SIG-M5 (cell line): ENCODE measurements around the gene ODAD2.
"Not testable (repeated sequence)": the region's sequence is repeated elsewhere in the genome, so short reads cannot be mapped to it uniquely, and the experiment has no call there.

Experiments
- DNase-seq: peaks from one replicate; lab custom pipeline; 2025; lab: John Stamatoyannopoulos, UW

The ODAD2 gene, protein sequence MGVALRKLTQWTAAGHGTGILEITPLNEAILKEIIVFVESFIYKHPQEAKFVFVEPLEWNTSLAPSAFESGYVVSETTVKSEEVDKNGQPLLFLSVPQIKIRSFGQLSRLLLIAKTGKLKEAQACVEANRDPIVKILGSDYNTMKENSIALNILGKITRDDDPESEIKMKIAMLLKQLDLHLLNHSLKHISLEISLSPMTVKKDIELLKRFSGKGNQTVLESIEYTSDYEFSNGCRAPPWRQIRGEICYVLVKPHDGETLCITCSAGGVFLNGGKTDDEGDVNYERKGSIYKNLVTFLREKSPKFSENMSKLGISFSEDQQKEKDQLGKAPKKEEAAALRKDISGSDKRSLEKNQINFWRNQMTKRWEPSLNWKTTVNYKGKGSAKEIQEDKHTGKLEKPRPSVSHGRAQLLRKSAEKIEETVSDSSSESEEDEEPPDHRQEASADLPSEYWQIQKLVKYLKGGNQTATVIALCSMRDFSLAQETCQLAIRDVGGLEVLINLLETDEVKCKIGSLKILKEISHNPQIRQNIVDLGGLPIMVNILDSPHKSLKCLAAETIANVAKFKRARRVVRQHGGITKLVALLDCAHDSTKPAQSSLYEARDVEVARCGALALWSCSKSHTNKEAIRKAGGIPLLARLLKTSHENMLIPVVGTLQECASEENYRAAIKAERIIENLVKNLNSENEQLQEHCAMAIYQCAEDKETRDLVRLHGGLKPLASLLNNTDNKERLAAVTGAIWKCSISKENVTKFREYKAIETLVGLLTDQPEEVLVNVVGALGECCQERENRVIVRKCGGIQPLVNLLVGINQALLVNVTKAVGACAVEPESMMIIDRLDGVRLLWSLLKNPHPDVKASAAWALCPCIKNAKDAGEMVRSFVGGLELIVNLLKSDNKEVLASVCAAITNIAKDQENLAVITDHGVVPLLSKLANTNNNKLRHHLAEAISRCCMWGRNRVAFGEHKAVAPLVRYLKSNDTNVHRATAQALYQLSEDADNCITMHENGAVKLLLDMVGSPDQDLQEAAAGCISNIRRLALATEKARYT

DNA sequence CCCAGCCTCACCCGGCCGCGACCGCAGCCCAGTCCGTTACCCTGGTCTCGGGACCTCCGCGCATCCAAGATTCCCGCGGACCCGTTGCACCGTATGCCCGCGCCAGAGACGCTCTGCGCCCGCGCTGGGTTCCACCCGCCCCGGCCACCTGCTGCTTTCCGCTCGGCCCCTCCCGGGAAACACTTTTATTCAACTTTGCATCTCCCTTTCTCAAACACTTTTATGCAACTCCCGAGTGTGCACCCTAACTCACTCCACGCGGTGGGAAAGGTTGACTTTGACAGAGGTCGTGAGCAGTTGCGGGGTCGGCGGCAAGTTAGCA, at the start of gene ODAD2:
Gene ODAD2, minus strand, starts transcription at position 126 of the 322 bp plus-strand sequence. CDS start 3,937 bp downstream, outside the sequence.
- no peak for DNase-seq

DNA sequence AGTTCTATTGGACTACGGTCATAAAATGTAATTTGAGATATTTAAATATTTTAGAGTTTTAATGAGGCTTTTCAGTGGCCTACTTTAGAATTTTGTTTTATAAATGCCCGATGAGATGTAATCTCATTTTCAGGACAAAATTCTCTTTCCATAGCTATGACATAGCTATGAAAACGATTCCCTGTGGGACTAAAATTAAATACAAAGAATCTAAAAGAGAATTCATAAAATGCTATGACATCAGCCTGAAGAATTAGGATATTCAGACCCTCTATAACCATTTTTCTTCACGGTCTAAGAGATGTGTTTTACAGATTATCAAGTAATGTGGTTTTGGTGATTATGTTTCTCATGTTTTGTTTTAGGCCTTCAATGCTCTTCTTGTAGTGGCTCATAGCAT, 48.2 kb upstream of the ODAD2 start:
- DNase-seq: no peak

DNA sequence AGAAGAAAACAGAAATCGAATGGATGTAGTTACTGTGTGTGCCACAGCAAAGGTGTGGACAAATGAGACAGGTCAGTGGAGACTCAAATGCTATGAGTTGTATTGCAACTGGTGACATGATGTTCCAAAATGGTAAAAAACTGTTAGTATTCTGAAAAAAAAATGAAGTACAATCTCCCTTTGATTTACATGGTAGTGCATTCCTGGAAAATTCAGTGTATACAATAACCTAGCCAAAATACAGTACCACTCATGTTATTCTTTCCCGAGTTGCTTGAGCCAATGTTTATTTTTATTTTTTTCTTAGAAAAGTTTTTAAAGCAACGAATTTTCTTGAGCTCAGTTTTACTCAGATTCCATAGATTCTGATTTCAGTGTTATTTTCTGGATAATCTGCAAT, 47.7 kb upstream of the ODAD2 start:
- DNase-seq: no peak

DNA sequence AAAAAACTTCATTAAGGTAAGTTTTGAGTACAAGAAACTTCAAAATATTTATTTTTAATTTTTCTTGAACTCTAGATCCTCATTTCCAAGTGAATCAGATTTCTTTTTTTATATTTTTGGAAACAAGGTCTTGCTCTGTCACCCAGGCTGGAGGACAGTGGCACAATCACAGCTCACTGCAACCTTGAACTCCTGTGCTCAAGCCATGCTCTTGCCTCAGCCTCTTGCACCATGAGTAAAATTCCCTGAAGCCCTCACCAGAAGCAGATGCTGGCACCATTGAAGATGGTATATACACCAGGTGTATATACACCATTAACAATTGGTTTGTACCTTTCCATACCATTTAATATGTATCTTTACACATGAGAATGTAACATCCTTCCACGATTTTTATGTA, 45.1 kb upstream of the ODAD2 start:
- DNase-seq: no peak

DNA sequence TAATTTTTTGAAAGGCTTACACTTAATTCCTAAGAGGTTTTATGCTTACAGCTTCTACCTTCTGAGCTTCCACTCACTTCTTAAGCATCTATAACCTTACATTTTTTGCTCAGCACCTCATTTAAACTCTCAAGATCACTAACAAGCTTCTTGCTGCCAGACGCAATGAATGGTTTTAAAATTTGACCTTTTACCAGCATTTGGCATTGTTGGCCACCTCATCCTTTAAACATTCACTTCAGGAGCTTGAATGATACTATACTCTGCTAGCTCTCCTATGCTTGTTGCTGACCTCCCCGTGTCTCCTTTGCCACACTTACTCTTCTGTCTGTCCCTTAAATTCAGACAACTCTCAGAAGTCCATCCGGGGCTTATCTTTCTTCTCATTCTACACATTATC, 37.7 kb upstream of the ODAD2 start:
- DNase-seq: no peak

DNA sequence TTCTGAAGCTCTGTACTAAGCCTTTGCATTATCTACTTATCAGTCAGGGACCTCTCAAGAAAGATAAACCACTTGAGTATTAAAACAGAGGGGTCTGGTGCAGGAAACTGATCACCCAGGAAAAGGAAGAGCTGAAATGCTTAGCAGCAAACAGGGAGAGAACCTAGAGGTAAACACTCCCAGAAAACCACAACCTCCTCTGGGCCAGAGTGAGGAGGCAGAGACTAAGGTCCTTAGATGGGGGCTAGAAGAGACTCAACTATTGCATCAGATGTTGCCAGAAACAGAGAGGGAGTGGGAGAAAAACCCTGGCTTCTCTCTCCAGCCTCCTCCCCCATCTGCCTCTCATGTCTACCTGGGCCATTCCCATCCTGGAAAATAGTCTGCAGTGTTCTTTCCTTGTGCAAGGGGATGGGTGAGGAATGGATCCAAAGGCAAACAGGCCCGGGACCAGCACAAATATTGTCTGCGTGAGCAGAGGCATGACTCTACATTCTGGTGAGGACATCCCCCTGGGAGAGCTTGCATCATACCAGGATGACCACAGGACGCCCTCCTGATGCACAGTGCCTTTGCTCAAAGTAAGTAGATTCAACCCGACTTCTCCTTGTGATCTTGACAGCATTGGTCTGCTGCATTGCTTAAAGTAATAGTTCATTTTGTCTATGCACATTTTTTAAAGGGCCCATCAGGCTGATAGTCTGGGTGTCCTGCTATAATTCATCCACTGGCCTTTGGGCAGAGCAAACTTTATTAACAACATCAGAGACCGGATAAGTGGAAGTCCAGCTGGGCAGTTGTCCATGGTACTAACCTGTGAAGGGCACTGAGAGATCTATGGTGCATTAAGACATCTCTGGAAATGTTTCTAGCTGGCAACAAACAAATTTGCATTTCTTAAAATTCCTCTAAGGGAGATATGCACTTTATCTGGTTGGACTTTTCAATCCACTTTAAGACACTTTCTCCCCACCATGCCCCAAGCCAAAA, 22.4 kb upstream of the ODAD2 start:
- no peak for DNase-seq

DNA sequence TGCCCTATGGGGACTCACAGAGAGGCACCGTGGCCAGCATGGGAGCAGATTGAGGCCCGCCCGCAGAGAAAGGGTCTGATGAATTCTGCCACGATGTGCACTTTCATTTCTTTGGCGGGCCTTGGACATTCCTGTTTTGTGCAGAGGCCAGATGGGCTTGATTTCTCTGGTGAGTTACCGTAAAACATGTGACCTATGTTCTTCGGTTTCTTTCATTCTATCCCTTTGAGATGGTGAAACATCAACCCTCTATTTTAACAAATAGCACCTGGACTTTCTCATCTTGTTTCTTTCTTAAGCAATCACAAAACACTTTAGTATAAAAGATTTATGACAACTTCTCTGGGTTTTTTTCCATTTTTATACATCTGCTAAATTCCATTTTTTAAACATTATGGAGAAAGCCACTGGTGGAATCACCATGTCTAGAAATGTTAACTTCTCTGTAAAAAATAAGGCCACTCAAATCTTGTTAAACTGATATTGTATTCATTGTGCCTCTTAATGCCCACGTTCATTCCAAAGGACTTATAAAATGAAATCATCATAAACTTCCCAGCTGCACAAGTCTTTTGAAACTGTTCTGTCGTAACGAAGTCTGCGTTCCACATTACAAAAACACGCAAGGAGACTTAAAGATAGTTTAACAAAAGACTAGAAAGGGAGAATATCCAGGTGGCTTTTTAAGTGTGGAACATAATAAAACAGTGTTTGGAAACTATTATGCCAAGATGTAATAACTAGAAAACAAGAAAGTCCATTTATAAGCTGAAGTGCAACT, 21.4 kb upstream of the ODAD2 start:
- DNase-seq: no peak

DNA sequence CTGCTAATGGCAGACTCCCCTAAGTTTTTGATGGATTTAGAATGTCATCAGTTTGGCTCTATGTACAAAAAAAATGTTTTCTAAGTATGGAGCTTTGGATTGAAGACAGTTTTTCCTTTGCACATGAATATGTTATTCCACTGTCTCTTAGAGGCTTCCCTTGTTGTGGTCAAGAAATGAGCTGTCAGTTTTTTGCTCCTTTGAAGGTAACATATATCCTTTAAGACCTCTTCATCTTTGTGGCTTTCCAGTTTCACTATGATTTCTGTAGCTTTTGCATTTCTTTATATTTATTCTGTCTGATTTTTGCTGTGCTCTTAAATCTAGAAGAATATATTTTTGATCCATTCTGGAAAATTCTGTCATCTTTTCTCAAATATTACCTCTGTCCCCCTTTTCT, 15.8 kb upstream of the ODAD2 start:
- DNase-seq: no peak

DNA sequence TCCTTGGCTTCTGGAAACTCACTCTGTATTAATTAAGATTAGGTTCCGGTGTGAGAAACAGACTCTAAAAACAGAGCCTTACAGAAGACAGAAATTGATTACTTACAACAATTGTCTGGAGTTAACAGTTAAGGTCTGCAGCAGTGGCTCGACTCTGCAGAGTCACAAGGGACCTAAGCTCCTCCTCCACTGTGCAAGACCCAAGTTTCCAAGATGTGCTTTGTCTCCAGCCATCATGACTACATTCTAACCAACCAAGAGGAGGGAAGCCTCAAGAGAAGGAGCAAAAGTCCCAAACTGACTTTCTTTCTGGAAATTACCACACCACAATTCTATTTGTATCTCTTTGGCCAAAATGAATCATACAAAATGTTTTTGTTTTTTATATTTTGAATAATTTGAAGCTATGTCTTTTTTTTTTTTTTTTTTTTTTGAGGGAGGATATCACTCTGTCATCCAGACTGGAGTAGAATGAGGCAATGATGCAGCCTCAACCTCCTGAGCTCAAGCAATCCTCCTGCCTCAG, 14.2 kb upstream of the ODAD2 start:
- DNase-seq: no peak

DNA sequence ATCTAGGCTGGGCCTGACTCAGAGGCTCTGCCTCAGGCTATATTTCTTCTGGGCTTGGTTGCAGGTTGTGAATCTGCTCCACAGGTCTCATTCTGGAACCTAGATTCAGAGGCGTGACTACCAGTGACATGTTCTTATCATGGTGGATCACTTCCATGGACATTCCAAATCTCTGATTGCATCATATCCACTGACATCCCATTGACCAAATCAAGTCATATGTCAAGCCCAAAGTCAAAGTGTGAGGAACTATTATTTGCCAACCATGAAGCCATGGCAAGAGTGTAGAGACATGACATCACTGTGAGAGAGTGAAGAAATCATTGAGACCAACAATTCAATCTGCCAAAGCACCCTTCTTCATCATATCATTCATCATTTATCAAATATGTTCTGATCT, 11.9 kb upstream of the ODAD2 start:
- no peak for DNase-seq

DNA sequence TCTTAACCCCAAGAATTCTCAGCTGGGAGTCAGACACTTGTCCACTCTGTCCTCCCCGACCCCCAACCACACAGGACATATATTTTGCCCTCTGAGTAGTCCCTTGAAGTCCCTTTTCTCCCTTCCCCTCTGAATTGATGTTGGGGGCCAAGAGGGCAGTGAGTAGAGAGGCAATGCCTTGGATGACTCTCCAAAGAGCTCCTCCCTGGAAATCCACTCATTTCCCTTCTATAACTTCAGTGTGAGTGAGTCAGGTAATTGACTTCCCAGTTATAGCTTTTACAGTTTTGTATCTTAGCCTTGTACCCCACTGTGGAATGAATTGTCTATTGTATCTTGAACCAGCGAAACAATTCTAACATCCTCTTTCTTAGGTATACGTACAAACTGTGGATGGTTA, 9.2 kb upstream of the ODAD2 start:
- no peak for DNase-seq

DNA sequence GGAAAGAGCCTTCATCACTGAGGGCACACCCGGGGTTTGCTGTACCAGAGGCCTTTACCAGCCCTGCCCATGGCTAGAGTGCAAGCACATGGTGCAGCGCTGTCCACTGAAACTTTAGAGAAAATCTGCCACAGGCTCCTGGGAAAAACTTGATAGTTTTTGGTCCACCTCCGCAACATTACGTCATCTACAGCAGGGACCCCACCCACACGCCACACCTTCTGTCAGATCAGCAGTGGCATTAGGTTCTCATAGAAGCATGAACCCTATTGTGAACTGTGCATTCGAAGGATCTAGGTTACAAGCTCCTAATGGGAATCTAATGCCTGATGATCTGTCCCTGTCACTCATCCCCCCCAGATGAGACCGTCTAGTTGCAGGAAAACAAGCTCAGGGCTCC, 2.5 kb upstream of the ODAD2 start:
- DNase-seq: no peak

DNA sequence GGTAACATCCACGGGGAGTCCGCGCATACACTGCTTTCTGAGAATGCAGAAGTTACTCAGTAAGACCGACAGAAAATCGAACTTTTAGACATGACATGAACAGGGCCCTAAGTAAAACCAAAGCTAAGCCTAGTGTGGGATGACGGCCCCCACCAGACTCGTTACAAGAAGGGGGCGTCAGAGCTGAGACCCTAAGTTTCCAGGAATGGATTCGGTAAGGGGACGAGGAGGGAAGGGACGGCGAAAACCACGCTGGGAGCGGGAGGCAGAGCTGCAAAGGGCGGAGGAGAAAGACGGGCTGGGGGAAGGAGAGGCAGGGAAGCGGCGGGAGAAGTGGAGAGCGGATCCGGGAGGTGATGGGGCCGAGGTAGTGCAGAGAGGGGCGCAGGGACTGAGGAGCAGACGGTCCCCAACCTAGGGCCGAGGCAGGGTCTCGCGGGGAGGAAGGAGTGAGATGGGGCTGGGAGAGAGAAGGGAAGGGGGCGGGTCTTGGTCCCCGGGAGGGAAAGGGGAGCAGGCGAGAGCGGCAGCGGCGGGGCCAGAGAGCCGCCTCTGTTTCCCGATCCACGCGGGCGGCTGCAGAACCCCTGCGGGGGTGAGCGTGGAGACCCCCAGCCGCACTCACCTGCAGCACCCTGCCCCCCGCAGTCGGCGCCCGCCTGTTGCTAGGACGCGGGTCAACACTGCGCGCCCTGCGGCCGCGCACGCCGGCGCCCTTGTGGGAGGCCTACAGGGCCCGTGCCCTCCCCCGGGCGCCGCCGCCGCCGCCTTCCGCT, 513 bp downstream of the ODAD2 start:
- DNase-seq: no peak

DNA sequence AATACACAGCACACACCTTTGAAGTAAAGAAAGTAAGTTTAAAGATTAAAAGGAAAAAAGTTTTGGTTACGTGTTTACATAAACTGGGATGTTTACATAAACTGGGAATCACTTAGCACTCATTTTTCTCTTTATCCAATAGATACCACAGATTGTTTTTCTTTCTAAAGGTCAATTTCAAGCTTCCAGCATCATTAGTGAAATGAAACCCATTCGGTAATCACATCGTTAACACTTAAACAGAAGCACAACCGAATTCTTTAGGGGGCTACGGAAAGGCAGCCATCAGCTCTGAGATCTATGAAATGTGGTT, 1.1 kb downstream of the ODAD2 start:
- no peak for DNase-seq

DNA sequence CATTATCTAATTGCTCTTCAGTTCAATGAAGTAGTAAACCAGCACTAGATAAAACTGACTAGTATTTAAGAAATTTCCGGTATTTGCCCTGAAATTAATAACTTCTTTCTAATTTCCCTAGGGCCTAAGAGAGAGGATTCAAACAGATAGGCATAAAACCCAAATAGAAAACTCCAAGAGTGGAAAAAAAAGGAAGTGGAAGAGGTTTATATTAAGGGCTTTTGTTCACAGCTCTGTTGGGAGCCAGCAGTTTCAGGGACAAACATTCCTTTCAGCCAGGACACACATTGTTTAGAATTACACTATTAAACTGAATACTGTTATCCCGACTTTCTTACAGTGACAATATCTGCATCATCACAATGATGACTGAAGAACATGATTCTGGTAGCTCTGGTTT, 3.6 kb downstream of the ODAD2 start:
- DNase-seq: no peak

DNA sequence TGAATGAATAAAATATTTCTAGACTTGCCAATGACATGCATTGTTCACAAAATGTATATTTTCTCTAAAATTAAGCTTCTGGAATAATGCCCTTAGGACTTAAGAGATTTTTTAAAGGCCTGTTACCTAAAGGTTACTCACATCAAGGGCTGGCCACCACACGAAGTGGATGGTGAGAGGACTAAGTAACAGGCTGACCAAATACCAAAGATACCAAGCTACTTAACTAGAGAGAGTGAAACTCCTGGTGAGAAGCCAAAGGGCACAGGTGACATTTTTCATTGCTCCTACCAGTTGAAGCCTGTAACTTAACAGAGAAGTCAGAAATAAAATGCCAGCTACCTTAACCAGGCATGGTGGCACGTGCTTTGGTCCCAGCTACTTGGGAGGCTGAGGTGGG, 9.5 kb downstream of the ODAD2 start:
- not testable (repeated sequence) for DNase-seq

DNA sequence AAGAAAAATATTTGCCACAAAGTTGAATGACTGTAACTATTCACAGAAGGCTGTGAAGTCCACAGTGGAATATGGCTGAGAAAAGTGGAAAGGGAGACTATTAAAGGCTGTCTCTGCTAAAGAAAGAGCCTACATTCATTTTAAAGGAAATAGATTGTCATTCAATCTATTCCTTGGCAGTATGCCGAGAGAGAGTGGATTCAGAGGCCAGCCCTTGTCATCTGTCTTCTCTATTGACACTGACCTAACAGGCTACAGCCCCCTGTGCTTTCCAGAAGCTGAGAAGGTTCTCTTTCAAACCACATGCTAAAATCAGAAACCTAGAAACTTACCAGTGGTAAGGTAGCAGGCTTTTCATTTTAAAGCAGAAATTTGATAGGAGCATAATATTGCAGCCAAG, 12.1 kb downstream of the ODAD2 start:
- DNase-seq: no peak

DNA sequence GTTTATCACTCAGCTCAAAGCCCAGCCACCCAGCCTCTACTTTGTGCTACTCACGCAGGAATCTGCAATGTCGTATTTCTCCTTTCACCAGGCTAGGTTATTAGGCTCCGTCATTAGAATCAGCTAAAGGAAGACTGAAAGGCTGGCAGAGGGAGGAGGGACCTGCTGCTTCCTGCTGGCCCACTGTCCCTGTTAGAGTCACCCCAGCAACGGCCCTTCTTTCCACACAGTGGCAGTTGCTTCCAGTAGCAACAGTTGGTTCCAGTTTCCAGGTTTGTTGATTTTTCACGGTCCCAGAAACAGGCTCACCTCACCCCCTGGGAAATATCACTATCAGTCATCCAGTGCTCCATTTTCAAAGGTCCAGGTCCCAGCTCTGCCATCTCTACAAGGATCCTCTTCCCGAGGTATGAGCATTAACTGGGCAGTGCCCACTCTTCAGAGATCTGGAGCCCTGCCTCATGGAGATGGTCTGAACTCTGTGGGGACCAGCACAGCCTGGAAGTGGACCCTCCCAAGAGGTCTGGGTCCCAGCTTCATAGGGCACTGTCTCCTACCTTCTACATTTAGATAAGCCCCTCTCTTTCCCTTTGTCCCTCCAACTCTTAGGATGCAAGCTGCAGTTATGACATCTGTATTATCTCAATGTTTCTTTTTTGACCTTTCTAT, 15.9 kb downstream of the ODAD2 start:
- no peak for DNase-seq

DNA sequence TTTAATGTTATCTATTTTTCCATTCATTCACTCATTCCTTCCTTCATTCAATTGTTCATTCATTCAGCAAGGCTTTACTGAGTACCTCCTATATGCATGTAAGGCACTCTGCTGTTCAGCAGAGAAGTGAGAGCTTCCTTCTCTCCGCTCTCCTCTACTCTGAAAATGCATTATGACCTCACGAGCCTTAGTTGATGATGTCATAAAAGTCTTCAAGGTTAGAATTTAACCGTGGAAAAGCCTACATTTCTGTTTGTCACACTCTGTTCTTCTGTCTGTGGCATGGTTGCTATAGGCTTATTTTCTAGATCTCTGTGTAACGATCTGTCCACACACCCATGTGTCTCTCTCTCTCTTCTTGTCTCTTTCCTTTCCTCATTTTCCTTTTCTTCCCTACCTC, 17.1 kb downstream of the ODAD2 start:
- DNase-seq: no peak

DNA sequence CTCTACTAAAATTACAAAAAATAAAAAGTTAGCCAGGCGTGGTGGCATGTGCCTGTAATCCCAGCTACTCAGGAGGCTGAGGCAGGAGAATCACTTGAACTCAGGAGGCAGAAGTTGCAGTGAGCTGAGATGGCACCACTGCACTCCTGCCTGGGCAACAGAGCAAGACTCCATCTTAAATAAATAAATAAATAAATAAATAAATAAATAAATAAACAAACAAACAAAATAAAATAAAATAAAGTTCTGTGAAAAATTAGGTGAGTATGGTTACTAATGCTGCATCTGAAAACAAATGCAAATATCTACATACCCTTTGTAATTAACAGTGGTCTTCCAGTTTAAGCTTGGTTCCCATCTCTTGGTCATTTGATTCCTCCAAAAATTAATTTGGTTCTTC, 28.1 kb downstream of the ODAD2 start:
- DNase-seq: not testable (repeated sequence)
